CD4-positive, alpha-beta T cell treated with Interferon alpha-2 for 1 hour (primary cell): ENCODE measurements around the gene MSI2.
"Not testable (repeated sequence)": the region's sequence is repeated elsewhere in the genome, so short reads cannot be mapped to it uniquely, and the experiment has no call there.

Source experiments
- DNase-seq, 2 donors: peaks; one replicate each; pipeline ENCODE4 v3.0.0-alpha.2; 2020 to 2022

The MSI2 gene

GRCh38 chr17:57609125-57609877, 353.0 kb downstream of the MSI2 start:
- DNase-seq: no peak

GRCh38 chr17:57609878-57610270, 353.6 kb downstream of the MSI2 start:
- DNase-seq: no peak

GRCh38 chr17:57612202-57613071, 356.1 kb downstream of the MSI2 start:
- DNase-seq: peak; percentile 36 to 74

DNA sequence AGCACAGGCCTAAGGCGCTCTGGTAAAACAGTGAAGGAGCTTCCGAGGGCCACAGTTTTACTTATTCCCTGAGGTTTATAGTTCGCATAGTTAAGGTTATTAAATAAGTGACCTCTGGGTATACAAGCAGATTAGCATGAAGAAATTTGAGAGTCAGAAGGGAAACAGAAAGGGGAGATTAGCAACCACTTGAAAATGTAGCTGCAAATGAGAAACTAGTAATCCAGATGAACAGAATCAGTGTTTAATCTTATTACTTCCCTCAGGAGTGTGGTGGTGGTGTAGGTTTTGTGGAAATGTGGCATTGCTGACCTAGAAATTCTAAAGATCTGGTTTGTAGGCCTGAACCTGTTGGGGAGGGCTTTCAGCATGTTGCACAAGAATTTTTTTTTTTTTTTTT, 358.4 kb downstream of the MSI2 start:
- no peak for DNase-seq

- no peak for DNase-seq
These were observed 359.8 kb downstream of the MSI2 start for GRCh38 chr17:57615836-57616757.

DNA sequence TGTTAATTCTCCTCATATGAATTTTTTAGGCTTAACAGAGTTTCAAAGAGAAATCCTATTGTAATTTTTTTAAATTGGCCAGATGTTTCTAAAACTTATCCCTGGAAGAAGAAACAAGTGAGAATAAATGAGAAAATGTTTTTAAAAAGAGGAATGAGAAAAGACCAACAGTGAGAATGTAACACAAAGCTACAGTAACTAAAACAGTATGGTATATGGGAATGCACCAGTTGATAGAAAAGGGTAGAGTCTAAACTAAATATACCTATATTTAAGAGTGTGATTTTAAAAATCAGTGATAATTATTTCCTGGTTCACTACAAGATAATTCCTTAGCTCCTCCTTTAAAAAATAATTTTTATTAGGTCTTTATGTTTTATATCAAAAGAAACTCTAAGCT, 360.9 kb downstream of the MSI2 start:
- no peak for DNase-seq

- DNase-seq: no peak
These were observed 363.0 kb downstream of the MSI2 start for GRCh38 chr17:57619061-57619937.

GRCh38 chr17:57620576-57620975, 364.3 kb downstream of the MSI2 start:
- DNase-seq: no peak

DNA sequence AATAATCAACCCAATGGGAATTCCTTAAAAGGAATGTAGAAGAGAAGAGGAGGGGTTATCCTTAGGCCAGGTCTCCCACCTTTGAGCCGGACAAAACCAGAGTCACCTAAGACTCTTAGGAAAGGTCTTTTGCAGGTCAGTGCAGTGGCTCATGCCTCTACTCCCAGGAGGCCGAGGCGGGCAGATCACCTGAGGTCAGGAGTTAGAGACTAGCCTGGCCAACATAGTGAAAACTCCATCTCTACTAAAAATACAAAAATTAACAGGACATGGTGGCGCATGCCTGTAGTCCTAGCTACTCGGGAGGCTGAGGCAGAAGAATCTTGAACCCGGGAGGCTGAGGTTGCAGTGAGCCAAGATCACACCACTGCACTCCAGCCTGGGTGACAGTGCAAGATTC, 365.5 kb downstream of the MSI2 start:
- DNase-seq: not testable (repeated sequence)

DNA sequence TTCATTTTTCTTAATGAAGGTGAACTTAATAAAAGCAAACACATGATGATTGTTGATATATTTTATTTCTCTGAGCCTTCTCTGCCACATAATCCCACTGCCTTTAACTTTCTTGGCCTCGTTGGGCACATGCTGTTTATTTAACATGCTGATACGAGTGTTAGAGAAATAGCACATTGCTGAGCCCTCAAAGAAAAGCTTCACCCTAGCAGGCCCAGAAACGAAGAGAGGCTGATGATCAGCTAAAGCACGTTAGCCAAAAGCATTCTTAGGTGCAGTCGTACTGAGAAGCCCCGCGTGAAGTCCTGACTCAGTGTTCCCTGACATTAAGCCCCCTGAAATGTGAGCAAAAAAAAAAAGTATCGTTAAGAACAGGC, 366.0 kb downstream of the MSI2 start:
- no peak for DNase-seq

- DNase-seq: no peak
These were observed 366.5 kb downstream of the MSI2 start for GRCh38 chr17:57622683-57623433.

- DNase-seq: no peak
These were observed 367.3 kb downstream of the MSI2 start for GRCh38 chr17:57623620-57624019.

- no peak for DNase-seq
These were observed 368.1 kb downstream of the MSI2 start for GRCh38 chr17:57624386-57624785.

DNA sequence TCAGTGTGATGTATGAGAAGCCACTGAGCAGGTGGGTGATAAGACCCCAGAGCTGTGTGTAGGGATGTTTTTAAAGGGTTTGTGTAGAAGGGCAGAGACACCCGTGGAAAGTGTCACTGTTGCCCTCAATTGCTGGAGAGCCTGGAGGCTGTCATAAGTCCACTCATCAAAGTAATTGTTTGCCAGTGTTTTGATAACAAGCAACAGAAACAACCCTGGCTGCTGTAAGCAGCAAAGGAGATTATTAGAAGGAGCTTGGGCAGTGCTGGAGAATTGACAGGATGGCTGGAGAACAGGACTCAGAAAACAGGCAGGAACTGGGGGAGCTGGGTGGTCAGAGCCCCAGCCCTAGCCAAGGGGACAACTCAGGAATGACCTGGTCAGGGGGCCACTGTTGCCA, 369.2 kb downstream of the MSI2 start:
- no peak for DNase-seq

GRCh38 chr17:57625957-57626356, 369.6 kb downstream of the MSI2 start:
- no peak for DNase-seq

DNA sequence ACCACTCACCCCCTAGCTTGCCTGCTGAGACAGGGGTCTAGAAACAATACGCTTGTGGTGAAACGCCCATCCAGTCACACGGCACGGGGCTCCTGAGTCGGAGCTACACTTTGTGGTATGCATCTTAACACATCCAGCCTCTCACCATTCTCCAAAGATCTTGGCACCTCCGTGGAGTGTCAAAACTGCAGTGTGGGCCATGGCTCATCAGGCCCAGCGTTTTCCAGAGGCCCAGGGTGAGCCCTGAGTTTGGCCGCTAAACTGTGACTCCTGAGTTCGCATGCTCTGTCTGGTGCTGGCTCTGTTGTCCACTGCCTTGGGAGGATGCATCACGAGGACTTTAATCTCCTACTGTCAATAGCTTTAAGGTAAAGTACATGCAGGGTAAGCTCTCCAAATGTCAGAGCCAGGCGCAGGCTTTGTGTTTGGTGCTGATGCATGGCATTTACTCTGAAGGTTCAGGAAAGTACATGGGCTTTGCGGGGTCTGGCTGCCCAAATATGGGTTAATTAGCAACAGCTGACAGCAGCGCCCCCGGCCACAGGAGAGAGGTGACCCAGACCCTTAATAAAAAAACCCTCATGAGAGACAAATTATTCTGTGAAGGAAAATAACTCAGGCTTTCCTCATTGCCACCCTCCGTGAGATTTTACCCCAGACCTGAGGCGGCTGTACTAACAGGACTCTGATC, 370.3 kb downstream of the MSI2 start:
- DNase-seq: no peak

DNA sequence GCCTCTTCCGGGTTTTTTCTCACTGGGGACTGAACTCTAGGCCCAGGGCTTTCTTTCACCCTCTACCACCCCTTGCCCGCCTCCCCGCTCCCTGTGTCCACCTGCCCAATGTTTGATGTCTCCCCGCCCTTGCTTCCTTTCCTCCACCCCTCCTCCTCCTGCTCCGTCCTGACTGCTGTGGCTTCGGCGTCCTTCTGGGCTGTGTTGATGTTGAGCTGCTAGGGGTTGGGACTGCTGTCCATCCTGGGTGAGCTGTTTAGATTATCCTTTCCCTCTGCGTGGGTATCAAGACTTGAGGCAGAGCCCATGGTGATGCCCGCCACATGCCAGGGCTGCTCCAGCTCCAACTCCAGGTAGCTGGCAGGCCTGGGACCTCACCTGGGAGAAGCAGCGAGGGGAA, 371.3 kb downstream of the MSI2 start:
- no peak for DNase-seq

DNA sequence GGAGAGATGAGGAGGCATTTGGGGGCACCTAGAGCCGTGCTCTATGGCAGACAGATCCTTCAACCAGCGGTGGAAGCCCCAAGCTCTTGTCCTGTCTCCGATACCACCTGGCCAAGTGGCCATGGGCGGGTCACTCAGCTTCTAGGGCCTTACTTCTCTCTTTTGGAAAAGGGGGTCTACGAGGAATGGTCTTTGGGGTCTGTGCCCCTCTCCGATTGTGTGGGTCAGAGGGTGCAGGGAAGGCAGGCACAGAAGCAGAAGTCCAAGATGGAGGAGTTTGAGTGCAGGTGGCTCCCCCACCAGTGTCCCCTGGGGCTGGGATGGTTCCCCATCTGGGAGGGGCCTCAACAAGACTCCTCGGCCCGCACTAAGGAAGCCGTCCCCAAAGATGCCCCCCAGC, 372.1 kb downstream of the MSI2 start:
- no peak for DNase-seq

GRCh38 chr17:57629470-57629869, 373.1 kb downstream of the MSI2 start:
- DNase-seq: peak in 1 of 2 donors; percentile 43

- DNase-seq: no peak
These were observed 373.6 kb downstream of the MSI2 start for GRCh38 chr17:57629886-57630285.

GRCh38 chr17:57630736-57631135, 374.4 kb downstream of the MSI2 start:
- DNase-seq: no peak
